SK-N-SH (cell line): ENCODE results near the gene KHSRP.

Experiments used
- EP300 ChIP-seq, 2 experiments: IDR thresholded peaks; 2 replicates each; pipeline versions ENCODE4 v1.4.0 to v1.6.1; 2012; ENCODE audit warnings: borderline replicate concordance in 1 of 2, low read depth in 1 of 2, low read length in 1 of 2
- EZH2phosphoT487 ChIP-seq: fragments of 200-600 bp; sonication (generic); IDR thresholded peaks from 2 replicates; pipeline ENCODE4 v1.6.1; 2017; ENCODE audit warnings: low read depth, mixed run types, mild to moderate bottlenecking, antibody characterized with exemption, moderate library complexity, borderline replicate concordance
- MEF2A ChIP-seq: IDR thresholded peaks from 2 replicates; pipeline ENCODE4 v1.4.0; 2012; ENCODE audit warnings: low read depth, borderline replicate concordance
- POLR2AphosphoS5 ChIP-seq: IDR thresholded peaks from 2 replicates; pipeline ENCODE4 v1.6.1; 2012; ENCODE audit warnings: low read depth, low read length
- RAD21 ChIP-seq: IDR thresholded peaks from 2 replicates; pipeline ENCODE4 v1.6.1; 2012; ENCODE audit warnings: mild to moderate bottlenecking, low read length
- SIN3A ChIP-seq: IDR thresholded peaks from 2 replicates; pipeline ENCODE4 v1.6.1; 2012; ENCODE audit warnings: low read depth, mild to moderate bottlenecking, low read length, moderate library complexity, borderline replicate concordance
- TEAD4 ChIP-seq: IDR thresholded peaks from 2 replicates; pipeline ENCODE4 v1.4.0; 2012; ENCODE audit warnings: mild to moderate bottlenecking, borderline replicate concordance; ENCODE audit not compliant: insufficient read depth
- YY1 ChIP-seq: IDR thresholded peaks from 2 replicates; pipeline ENCODE4 v1.4.0; 2012; ENCODE audit warnings: low read depth, mild to moderate bottlenecking
- TF ChIP-seq, protein P1 (sequence below): fragments of 150-350 bp; IDR thresholded peaks from 2 replicates; pipeline ENCODE4 v1.6.1; 2017; ENCODE audit warnings: antibody characterized with exemption, low read length, low read depth, borderline replicate concordance
- TF ChIP-seq, protein P2 (sequence below): fragments of 200-600 bp; sonication (generic); IDR thresholded peaks from 2 replicates; pipeline ENCODE4 v1.6.1; 2017; ENCODE audit warnings: antibody characterized with exemption, mild to moderate bottlenecking, moderate library complexity
- TF ChIP-seq, protein P3 (sequence below): IDR thresholded peaks from 2 replicates; pipeline ENCODE4 v1.4.0; 2012; ENCODE audit warnings: low read depth
- TF ChIP-seq, protein P4 (sequence below): IDR thresholded peaks from 2 replicates; pipeline ENCODE4 v1.6.1; 2012; ENCODE audit warnings: mild to moderate bottlenecking, low read depth, low read length, moderate library complexity
- TF ChIP-seq, protein P5 (sequence below): IDR thresholded peaks from 2 replicates; pipeline ENCODE4; 2012

DNA sequence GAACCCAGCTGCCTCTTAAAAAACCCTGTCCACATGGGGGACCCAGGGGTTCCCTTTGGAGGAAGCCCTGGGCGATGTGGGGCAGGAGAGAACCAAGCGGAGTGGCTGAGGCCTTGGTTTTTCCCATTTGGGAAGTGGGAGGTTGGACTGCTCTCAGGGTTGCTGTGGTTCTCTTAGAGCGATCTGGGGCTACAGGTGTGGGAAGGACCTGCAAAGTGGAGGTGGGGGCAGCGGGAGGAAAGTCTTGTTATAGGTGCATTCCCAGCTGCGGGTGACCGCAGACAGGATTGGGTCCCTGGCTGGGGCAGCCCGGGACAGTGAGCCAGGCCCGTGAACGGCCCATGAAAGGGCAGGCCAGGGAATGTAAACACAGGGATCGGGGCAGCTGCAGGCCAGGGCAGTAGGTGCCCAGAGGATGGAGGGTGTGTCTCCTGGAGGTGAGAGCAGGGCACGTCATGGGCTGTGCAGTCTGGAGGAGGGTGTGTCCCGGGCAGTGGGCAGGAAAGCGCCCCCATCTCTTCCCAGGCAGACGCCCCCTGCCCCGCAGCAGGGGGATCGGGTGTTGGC is 34.2 kb upstream of the KHSRP start:
- TF ChIP-seq POLR2AphosphoS5 = no peak
- TF ChIP-seq, protein P1, sequence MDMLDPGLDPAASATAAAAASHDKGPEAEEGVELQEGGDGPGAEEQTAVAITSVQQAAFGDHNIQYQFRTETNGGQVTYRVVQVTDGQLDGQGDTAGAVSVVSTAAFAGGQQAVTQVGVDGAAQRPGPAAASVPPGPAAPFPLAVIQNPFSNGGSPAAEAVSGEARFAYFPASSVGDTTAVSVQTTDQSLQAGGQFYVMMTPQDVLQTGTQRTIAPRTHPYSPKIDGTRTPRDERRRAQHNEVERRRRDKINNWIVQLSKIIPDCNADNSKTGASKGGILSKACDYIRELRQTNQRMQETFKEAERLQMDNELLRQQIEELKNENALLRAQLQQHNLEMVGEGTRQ = no peak
- TF ChIP-seq, protein P2, sequence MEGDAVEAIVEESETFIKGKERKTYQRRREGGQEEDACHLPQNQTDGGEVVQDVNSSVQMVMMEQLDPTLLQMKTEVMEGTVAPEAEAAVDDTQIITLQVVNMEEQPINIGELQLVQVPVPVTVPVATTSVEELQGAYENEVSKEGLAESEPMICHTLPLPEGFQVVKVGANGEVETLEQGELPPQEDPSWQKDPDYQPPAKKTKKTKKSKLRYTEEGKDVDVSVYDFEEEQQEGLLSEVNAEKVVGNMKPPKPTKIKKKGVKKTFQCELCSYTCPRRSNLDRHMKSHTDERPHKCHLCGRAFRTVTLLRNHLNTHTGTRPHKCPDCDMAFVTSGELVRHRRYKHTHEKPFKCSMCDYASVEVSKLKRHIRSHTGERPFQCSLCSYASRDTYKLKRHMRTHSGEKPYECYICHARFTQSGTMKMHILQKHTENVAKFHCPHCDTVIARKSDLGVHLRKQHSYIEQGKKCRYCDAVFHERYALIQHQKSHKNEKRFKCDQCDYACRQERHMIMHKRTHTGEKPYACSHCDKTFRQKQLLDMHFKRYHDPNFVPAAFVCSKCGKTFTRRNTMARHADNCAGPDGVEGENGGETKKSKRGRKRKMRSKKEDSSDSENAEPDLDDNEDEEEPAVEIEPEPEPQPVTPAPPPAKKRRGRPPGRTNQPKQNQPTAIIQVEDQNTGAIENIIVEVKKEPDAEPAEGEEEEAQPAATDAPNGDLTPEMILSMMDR = no peak
- no peak for TF ChIP-seq RAD21
- no peak for TF ChIP-seq SIN3A
- TF ChIP-seq, protein P3, sequence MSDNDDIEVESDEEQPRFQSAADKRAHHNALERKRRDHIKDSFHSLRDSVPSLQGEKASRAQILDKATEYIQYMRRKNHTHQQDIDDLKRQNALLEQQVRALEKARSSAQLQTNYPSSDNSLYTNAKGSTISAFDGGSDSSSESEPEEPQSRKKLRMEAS = no peak
- TF ChIP-seq, protein P4, sequence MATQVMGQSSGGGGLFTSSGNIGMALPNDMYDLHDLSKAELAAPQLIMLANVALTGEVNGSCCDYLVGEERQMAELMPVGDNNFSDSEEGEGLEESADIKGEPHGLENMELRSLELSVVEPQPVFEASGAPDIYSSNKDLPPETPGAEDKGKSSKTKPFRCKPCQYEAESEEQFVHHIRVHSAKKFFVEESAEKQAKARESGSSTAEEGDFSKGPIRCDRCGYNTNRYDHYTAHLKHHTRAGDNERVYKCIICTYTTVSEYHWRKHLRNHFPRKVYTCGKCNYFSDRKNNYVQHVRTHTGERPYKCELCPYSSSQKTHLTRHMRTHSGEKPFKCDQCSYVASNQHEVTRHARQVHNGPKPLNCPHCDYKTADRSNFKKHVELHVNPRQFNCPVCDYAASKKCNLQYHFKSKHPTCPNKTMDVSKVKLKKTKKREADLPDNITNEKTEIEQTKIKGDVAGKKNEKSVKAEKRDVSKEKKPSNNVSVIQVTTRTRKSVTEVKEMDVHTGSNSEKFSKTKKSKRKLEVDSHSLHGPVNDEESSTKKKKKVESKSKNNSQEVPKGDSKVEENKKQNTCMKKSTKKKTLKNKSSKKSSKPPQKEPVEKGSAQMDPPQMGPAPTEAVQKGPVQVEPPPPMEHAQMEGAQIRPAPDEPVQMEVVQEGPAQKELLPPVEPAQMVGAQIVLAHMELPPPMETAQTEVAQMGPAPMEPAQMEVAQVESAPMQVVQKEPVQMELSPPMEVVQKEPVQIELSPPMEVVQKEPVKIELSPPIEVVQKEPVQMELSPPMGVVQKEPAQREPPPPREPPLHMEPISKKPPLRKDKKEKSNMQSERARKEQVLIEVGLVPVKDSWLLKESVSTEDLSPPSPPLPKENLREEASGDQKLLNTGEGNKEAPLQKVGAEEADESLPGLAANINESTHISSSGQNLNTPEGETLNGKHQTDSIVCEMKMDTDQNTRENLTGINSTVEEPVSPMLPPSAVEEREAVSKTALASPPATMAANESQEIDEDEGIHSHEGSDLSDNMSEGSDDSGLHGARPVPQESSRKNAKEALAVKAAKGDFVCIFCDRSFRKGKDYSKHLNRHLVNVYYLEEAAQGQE = no peak
- TF ChIP-seq YY1 = no peak
- no peak for TF ChIP-seq EZH2phosphoT487
- no peak for TF ChIP-seq EP300 (IDR thresholded peaks at IDR 0.05; ENCODE audit: borderline replicate concordance in 1 of 2, low read depth in 1 of 2, low read length in 1 of 2)
- no peak for TF ChIP-seq TEAD4
- no peak for TF ChIP-seq MEF2A
- TF ChIP-seq, protein P5, sequence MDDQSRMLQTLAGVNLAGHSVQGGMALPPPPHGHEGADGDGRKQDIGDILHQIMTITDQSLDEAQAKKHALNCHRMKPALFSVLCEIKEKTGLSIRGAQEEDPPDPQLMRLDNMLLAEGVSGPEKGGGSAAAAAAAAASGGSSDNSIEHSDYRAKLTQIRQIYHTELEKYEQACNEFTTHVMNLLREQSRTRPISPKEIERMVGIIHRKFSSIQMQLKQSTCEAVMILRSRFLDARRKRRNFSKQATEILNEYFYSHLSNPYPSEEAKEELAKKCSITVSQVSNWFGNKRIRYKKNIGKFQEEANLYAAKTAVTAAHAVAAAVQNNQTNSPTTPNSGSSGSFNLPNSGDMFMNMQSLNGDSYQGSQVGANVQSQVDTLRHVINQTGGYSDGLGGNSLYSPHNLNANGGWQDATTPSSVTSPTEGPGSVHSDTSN = no peak
